Naive thymus-derived CD8-positive, alpha-beta T cell (primary cell): ENCODE data around the gene GNAL. TPM values are rescaled to one million over a fixed set of nuclear protein-coding genes. Genes with fewer than 3 reads are reported as not detected.
"Not testable (repeated sequence)": the region's sequence is repeated elsewhere in the genome, so short reads cannot be mapped to it uniquely, and the experiment has no call there.

ENCODE experiments used
- ATAC-seq, 2 donors: fragments of 150-1000 bp; cut with Tn5 transposase in 1 of 2; sonication (Bioruptor Pico), chemical (Tn5 transposase) in 1 of 2; 1 replicate in 1 of 2; 2 replicates in 1 of 2; pipeline ENCODE4 v1.10.0; 2021; ENCODE audit warnings: mild to moderate bottlenecking in 2 of 2, moderate library complexity in 2 of 2
- POLR2A ChIA-PET: fragments of 350-600 bp; sonication (Branson Sonifier 250); formaldehyde crosslinking; loops from one replicate; lab custom pipeline; 2021; ENCODE audit warnings: antibody characterized with exemption; lab: Charles Lee
- DNase-seq, 10 donors: peaks; one replicate each; pipeline versions ENCODE4 v3.0.0 to v3.0.0-alpha.2; 2020 to 2022
- H3K27ac Mint-ChIP-seq, 10 donors: one replicate each; pipeline ENCODE4 v1.8.0; 2020 to 2022; ENCODE audit warnings: mild to moderate bottlenecking in 10 of 10, mixed read lengths in 10 of 10, moderate library complexity in 4 of 10, inconsistent platforms in 1 of 10
- H3K27me3 Mint-ChIP-seq, 5 donors: one replicate each; pipeline ENCODE4 v1.8.0; 2021 to 2022; ENCODE audit warnings: mixed read lengths in 5 of 5
- H3K36me3 Mint-ChIP-seq, 3 donors: one replicate each; pipeline ENCODE4 v1.8.0; 2020 to 2022; ENCODE audit warnings: mixed read lengths in 3 of 3, mild to moderate bottlenecking in 2 of 3, inconsistent platforms in 1 of 3
- H3K4me1 Mint-ChIP-seq, 4 donors: one replicate each; pipeline ENCODE4 v1.8.0; 2021 to 2022; ENCODE audit warnings: mixed read lengths in 4 of 4
- H3K4me3 Mint-ChIP-seq, 10 donors: one replicate each; pipeline ENCODE4 v1.8.0; 2020 to 2022; ENCODE audit warnings: mild to moderate bottlenecking in 10 of 10, mixed read lengths in 10 of 10, moderate library complexity in 6 of 10, inconsistent platforms in 1 of 10
- H3K9me3 Mint-ChIP-seq, 9 donors: one replicate each; pipeline ENCODE4 v1.8.0; 2020 to 2022; ENCODE audit warnings: mixed read lengths in 9 of 9, mild to moderate bottlenecking in 3 of 9, inconsistent platforms in 1 of 9, moderate library complexity in 1 of 9
- polyA plus RNA-seq, 3 donors: library from polyadenylated mRNA; unstranded; fragments of 300-500 nt; fragmentation: Illumina TruSeq; gene quantifications; one replicate each; pipeline ENCODE4 v1.2.3, GENCODE V29; 2021
- total RNA-seq, 8 experiments: library from RNA in 2 of 8; stranded (reverse) in 2 of 8; gene quantifications; one replicate each; pipeline ENCODE4 v1.2.3 and lab custom pipeline; 2021 to 2026

Gene GNAL
- total and polyA plus RNA-seq, 5 experiments from 2014 or later: 0.06 to 1.1 (median 0.41) TPM; not detected in 1

GRCh38 chr18:11902522-11903292, 213.6 kb downstream of the GNAL start:
- POLR2A ChIA-PET: no interaction called here
- H3K9me3 Mint-ChIP-seq: no peaks in the 10 kb centered on the region
- ATAC-seq (no peak), DNase-seq (no peak)
- H3K4me1 Mint-ChIP-seq: peaks cover 6 to 43% (median 17%) of the 10 kb centered on the region in 4 donors
- no peak overlapping the region for H3K4me3 Mint-ChIP-seq
- peak overlapping the region in 2 of 10 donors; percentile 7 to 12 for H3K27ac Mint-ChIP-seq
- no peaks in the 10 kb centered on the region for H3K27me3 Mint-ChIP-seq
- peaks cover 0 to 64% (median 11%) of the 10 kb centered on the region in 3 donors for H3K36me3 Mint-ChIP-seq

DNA sequence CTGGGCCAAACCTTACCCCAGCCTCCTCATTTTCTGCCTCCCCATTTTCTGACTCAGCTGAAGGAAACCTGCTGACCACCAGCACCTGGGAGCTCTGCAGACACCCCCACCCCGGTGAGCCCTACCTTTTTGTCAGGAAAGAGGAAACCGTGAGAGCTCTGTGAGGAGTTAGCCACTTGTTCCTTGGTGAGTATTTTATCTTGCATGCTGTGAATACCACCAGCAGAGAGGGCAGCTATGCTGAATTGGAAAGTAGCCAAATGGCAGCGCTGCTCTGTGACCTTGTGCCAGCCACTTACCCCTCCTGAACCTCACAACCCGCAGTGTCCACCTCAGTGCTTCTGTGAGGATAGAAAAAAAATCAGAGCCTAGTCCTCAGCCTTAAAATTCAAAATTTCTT, 216.5 kb downstream of the GNAL start:
- Mint-ChIP-seq H3K4me1 (peaks cover 6 to 42% (median 25%) of the 10 kb centered on the region in 4 donors), H3K4me3 (peak overlapping the region in 5 of 10 donors; percentile 24 to 54 (median 41)), H3K27me3 (no peaks in the 10 kb centered on the region), H3K9me3 (no peaks in the 10 kb centered on the region), H3K36me3 (peaks cover 0 to 40% (median 7%) of the 10 kb centered on the region in 3 donors), H3K27ac (peak overlapping the region in 3 of 10 donors; percentile 20 to 65 (median 46))
- ATAC-seq (no peak), DNase-seq (no peak)
- POLR2A ChIA-PET: no interaction called here

GRCh38 chr18:11906176-11906575, 217.1 kb downstream of the GNAL start:
- H3K4me1 Mint-ChIP-seq: peaks cover 6 to 42% (median 25%) of the 10 kb centered on the region in 4 donors
- POLR2A ChIA-PET: no interaction called here
- DNase-seq: no peak
- no peak for ATAC-seq
- H3K27me3 Mint-ChIP-seq: no peaks in the 10 kb centered on the region
- peaks cover 0 to 40% (median 7%) of the 10 kb centered on the region in 3 donors for H3K36me3 Mint-ChIP-seq
- H3K27ac Mint-ChIP-seq: peak overlapping the region in 3 of 10 donors; percentile 20 to 65 (median 46)
- H3K4me3 Mint-ChIP-seq: peak overlapping the region in 5 of 10 donors; percentile 6 to 54 (median 40)
- H3K9me3 Mint-ChIP-seq: no peaks in the 10 kb centered on the region

DNA sequence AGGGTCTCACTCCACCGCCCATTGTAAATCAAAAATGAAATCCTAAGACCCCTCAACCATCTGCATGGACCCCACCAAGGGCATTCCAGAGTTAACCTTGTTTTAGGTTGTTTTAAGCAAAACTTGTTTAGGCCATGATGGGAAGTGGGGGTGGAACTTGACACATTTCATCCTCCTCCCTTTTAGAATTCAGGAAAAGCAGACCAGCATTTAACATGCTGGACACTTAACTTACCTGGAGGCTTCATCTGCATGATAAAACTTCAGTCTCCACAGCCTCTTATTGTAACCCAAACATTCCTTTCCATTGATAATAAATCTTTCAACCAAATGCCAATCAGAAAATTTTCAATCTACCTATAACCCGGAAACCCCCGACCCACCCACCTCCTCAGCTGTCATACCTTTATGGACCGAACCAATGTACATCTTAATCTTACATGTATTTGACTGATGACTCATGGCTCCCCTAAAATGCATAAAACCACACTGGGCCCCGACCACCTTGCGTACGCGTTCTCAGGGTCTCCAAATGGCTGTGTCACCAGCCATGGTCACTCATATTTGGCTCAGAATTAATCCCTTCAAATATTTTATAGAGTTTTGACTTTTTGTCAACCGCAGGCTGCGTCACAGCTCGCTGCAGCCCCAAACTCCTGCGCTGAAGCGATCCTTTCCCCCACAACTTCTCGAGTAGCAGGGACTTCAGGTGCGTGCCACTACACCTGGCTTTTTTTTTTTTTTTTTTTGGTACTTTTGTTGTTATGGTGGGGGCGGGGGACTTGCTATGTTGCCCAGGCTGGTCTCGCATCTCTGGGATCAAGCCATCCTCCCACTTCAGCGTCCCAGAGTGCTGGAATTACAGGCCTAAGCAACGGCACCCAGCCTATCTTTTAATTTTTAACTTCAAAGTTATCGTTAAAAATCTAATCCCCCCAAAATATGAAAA, 218.1 kb downstream of the GNAL start:
- DNase-seq (no peak), ATAC-seq (no peak)
- no peaks in the 10 kb centered on the region for H3K9me3 Mint-ChIP-seq
- peak overlapping the region; percentile 13 to 97 (median 96) for H3K27ac Mint-ChIP-seq
- peaks cover 6 to 39% (median 25%) of the 10 kb centered on the region in 4 donors for H3K4me1 Mint-ChIP-seq
- H3K27me3 Mint-ChIP-seq: no peaks in the 10 kb centered on the region
- peak overlapping the region; percentile 89 to 96 (median 92) for H3K4me3 Mint-ChIP-seq
- peaks cover 0 to 32% (median 4%) of the 10 kb centered on the region in 3 donors for H3K36me3 Mint-ChIP-seq
- POLR2A ChIA-PET: interaction anchor here (0.7 to 3.0 kb wide), 3 partner anchors 51 to 74 kb away, joined by 4 to 15 read pairs (median 14); partner anchors contain the start of genes CHMP1B and IMPA2

GRCh38 chr18:11908182-11909060, 219.4 kb downstream of the GNAL start, which contains the start of gene MPPE1:
Gene MPPE1 (minus strand): TSS chr18:11908317. CDS start chr18:11897264, 11,053 bp downstream.
- POLR2A ChIA-PET: interaction anchor here (0.6 to 3.0 kb wide), 7 partner anchors 19 to 691 kb away, joined by 3 to 15 read pairs (median 5); partner anchors contain the start of genes CHMP1B and IMPA2
- DNase-seq (peak; percentile 74 to 89 (median 84)), ATAC-seq (peak; percentile 87 to 92)
- Mint-ChIP-seq H3K36me3 (peaks cover 0 to 22% (median 4%) of the 10 kb centered on the region in 3 donors), H3K4me1 (peaks cover 6 to 31% (median 25%) of the 10 kb centered on the region in 4 donors), H3K27me3 (no peaks in the 10 kb centered on the region), H3K9me3 (no peaks in the 10 kb centered on the region), H3K27ac (peak within 1 kb of the TSS; percentile 90 to 97 (median 96)), H3K4me3 (peak within 1 kb of the TSS; percentile 89 to 96 (median 92))

DNA sequence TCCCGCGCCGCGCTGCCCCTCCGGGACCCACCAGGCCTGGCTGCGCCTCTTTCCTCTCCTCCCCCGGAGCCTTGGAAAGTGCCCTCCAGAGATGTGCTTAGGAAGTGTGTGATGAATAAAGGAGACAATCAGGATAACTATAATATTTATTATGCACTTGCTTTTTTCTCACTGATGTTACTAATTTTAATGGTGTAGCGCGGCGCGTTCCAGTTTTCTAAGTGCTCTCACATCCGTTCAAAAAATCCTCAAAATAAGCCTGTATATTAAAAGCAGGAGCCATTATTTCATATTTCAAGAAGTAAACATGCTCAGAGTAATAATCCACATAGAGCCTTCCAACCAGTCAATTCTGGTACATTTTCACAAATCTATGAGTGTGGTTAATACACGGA, 220.0 kb downstream of the GNAL start:
- peak overlapping the region; percentile 81 to 91 (median 88) for H3K4me3 Mint-ChIP-seq
- peak overlapping the region; percentile 87 to 94 (median 92) for H3K27ac Mint-ChIP-seq
- peaks cover 0 to 16% (median 0%) of the 10 kb centered on the region in 3 donors for H3K36me3 Mint-ChIP-seq
- POLR2A ChIA-PET: interaction anchor here (0.6 to 3.0 kb wide), 6 partner anchors 20 to 690 kb away, joined by 3 to 15 read pairs (median 4); partner anchors contain the start of genes CHMP1B and IMPA2
- no peak for ATAC-seq
- H3K9me3 Mint-ChIP-seq: no peaks in the 10 kb centered on the region
- no peaks in the 10 kb centered on the region for H3K27me3 Mint-ChIP-seq
- H3K4me1 Mint-ChIP-seq: peaks cover 3 to 27% (median 20%) of the 10 kb centered on the region in 4 donors
- no peak for DNase-seq

DNA sequence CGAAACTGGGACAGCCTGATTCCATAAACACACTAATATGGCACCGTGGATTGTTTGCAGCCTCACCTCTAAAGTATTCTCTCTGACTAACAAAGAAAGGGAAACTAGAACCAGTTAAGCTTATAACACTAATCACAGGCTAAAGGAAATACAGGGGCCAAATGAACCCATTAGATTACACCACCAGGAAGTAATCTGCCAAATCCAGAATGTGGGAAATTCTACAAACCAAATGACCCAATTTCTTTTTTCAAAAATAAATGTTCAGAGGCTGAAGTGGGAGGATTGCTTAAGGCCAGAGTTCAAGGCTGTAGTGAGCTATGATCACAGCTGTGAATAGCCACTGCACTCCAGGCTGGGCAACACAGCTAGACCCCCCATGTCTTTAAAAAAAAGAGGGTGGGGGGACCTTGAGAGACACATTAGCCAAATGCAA, 220.5 kb downstream of the GNAL start:
- ATAC-seq (no peak), DNase-seq (no peak)
- no peaks in the 10 kb centered on the region for H3K27me3 Mint-ChIP-seq
- peak overlapping the region in 5 of 10 donors; percentile 89 to 94 (median 93) for H3K27ac Mint-ChIP-seq
- peak overlapping the region in 9 of 10 donors; percentile 81 to 91 (median 88) for H3K4me3 Mint-ChIP-seq
- no peaks in the 10 kb centered on the region for H3K9me3 Mint-ChIP-seq
- peaks cover 0 to 16% (median 0%) of the 10 kb centered on the region in 3 donors for H3K36me3 Mint-ChIP-seq
- H3K4me1 Mint-ChIP-seq: peaks cover 3 to 27% (median 20%) of the 10 kb centered on the region in 4 donors
- POLR2A ChIA-PET: interaction anchor here (0.6 to 3.0 kb wide), 4 partner anchors 44 to 72 kb away, joined by 4 to 15 read pairs (median 10); partner anchors contain the start of genes CHMP1B and IMPA2

GRCh38 chr18:11916880-11917279, 227.8 kb downstream of the GNAL start:
- H3K4me1 Mint-ChIP-seq, POLR2A ChIA-PET, ATAC-seq, H3K27ac Mint-ChIP-seq, H3K9me3 Mint-ChIP-seq, H3K27me3 Mint-ChIP-seq, DNase-seq, H3K36me3 Mint-ChIP-seq: not testable (repeated sequence)
- H3K4me3 Mint-ChIP-seq: peak overlapping the region in 1 of 10 donors; percentile 7

DNA sequence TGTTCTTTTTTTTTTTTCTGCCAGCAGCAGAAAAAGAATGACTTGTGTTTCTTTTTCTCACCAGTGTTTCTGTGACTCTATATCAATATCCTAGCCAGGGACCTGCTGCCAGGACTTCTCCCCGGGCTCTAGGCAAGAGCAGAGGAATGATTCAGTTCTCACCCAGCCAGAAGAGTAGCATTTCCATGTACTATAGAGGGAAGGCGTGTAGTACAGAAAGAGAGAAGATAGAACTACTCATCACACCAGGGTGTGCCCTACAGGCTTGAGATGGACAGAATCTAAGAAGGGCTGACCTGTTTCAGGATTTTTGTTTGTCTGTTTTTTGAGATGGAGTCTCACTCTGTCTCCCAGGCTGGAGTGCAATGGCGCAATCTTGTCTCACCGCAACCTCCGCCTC, 230.5 kb downstream of the GNAL start:
- POLR2A ChIA-PET, H3K4me3 Mint-ChIP-seq, H3K27me3 Mint-ChIP-seq, H3K4me1 Mint-ChIP-seq, H3K36me3 Mint-ChIP-seq, DNase-seq, H3K9me3 Mint-ChIP-seq, H3K27ac Mint-ChIP-seq, ATAC-seq: not testable (repeated sequence)

- Mint-ChIP-seq H3K4me3 (no peak overlapping the region), H3K36me3 (no peaks in the 10 kb centered on the region), H3K4me1 (no peaks in the 10 kb centered on the region), H3K27ac (no peak overlapping the region), H3K9me3 (no peaks in the 10 kb centered on the region), H3K27me3 (peaks cover 0 to 7% (median 0%) of the 10 kb centered on the region in 5 donors)
- ATAC-seq: no peak
- POLR2A ChIA-PET: no interaction called here
- DNase-seq: no peak
These were observed 234.4 kb downstream of the GNAL start for GRCh38 chr18:11923450-11923849.

DNA sequence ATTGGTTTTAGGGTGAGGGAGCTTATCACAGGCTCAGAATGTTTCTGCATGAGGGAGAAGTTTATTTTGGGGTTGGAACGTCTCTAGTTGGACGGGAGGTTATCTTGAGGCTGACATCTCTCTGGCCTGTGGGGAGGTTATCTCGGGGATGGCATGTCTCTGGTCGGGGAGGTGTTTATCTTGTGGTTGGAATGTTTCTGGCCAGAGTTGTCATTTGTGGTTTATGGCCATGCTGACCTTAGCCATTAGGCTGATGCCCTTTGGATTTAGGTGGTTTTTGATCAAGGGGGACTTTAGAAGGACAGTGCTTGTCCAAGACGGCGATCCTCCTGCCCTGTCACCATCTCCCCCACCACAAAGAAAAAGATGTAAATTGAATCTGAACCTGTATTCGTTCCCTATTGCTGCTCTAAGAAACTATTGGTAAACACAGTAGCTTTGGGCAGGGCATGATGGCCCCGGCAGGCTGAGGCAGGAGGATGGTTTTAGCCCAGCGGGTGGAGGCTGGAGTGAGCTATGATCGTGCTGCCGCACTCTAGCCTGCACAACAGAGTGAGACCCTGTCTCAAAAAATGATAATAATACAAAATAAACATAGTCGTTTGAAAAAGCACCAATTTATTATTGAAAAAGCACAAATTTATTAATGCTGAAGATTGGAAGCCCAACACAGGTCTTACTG, 236.9 kb downstream of the GNAL start:
- Mint-ChIP-seq H3K9me3 (no peaks in the 10 kb centered on the region), H3K27ac (no peak overlapping the region), H3K4me3 (no peak overlapping the region), H3K4me1 (no peaks in the 10 kb centered on the region), H3K27me3 (peaks cover 0 to 11% (median 0%) of the 10 kb centered on the region in 5 donors), H3K36me3 (no peaks in the 10 kb centered on the region)
- DNase-seq: no peak
- no peak for ATAC-seq
- POLR2A ChIA-PET: no interaction called here
